Natural killer cell (primary cell): ENCODE results near the gene KIDINS220. TPM values are rescaled to one million over a fixed set of nuclear protein-coding genes. Genes with fewer than 3 reads are reported as not detected.

ENCODE experiments used
- ATAC-seq, 3 donors: fragments of 150-1000 bp in 2 of 3; fragments of 200-7000 bp in 1 of 3; cut with Tn5 transposase; 1 replicate in 1 of 3; 2 replicates in 2 of 3; pipeline ENCODE4 v1.10.0; 2021; ENCODE audit warnings: mild to moderate bottlenecking in 2 of 3, moderate library complexity in 2 of 3
- DNase-seq, 2 donors: peaks; one replicate each; pipeline versions ENCODE4 v3.0.0 to v3.0.0-alpha.2; 2013 to 2021; ENCODE audit warnings: mixed read lengths in 1 of 2
- H3K27ac ChIP-seq: one replicate; pipeline ENCODE4 v1.5.1; 2013; ENCODE audit warnings: mild to moderate bottlenecking, low read length
- H3K27me3 ChIP-seq: one replicate; pipeline ENCODE4 v1.6.1; 2013; ENCODE audit warnings: low read length; ENCODE audit not compliant: control insufficient read depth, insufficient read depth
- H3K36me3 ChIP-seq: one replicate; pipeline ENCODE4 v1.6.1; 2013; ENCODE audit warnings: low read length; ENCODE audit not compliant: control insufficient read depth, insufficient read depth
- H3K4me1 ChIP-seq: one replicate; pipeline ENCODE4 v1.6.1; 2013; ENCODE audit warnings: low read length; ENCODE audit not compliant: control insufficient read depth, insufficient read depth
- H3K4me3 ChIP-seq: one replicate; pipeline ENCODE4 v1.5.1; 2013; ENCODE audit warnings: low read length
- H3K9me3 ChIP-seq: one replicate; pipeline ENCODE4 v1.6.1; 2013; ENCODE audit warnings: low read length; ENCODE audit not compliant: control insufficient read depth, insufficient read depth
- H3K27ac Mint-ChIP-seq, 2 donors: one replicate each; pipeline ENCODE4 v1.8.0; 2022; ENCODE audit warnings: mild to moderate bottlenecking in 2 of 2, mixed read lengths in 2 of 2, moderate library complexity in 1 of 2
- H3K27me3 Mint-ChIP-seq, 2 donors: one replicate each; pipeline ENCODE4 v1.8.0; 2022; ENCODE audit warnings: low read depth in 2 of 2, mixed read lengths in 2 of 2
- H3K36me3 Mint-ChIP-seq: one replicate; pipeline ENCODE4 v1.8.0; 2022; ENCODE audit warnings: mixed read lengths
- H3K4me1 Mint-ChIP-seq, 2 donors: one replicate each; pipeline ENCODE4 v1.8.0; 2022; ENCODE audit warnings: mixed read lengths in 2 of 2
- H3K4me3 Mint-ChIP-seq: one replicate; pipeline ENCODE4 v1.8.0; 2022; ENCODE audit warnings: mild to moderate bottlenecking, moderate library complexity, mixed read lengths
- H3K9me3 Mint-ChIP-seq, 2 donors: one replicate each; pipeline ENCODE4 v1.8.0; 2022; ENCODE audit warnings: mixed read lengths in 2 of 2
- CTCF ChIP-seq: fragments of 200-600 bp; IDR thresholded peaks from one replicate; pipeline ENCODE4 v1.8.0; 2022; ENCODE audit warnings: antibody characterized with exemption
- whole genome bisulfite sequencing: methylation state at CpG from one replicate; pipeline ENCODE4 v1.1.7; 2013; ENCODE audit warnings: missing lambda C conversion rate; ENCODE audit not compliant: insufficient coverage; 5-methylcytosine and 5-hydroxymethylcytosine counted together
- intact Hi-C: fragments of 100-400 bp; cut with micrococcal nuclease; formaldehyde crosslinking; loops from one replicate; pipeline ENCODE4 v1.14.2; 2022
- total RNA-seq, 4 donors: library from RNA; stranded (reverse); fragments of 120-200 nt in 1 of 4; gene quantifications; one replicate each; pipeline versions ENCODE4 v1.2.3 to v1.2.4, GENCODE V29; 2013 to 2022

Gene KIDINS220
- total RNA-seq, 3 donors from 2014 or later (not counting 1 experiment from before 2014, with no cell fraction given), result 54.1 to 84.2 (median 71.5) TPM

GRCh38 chr2:8856176-8856575, 18.8 kb upstream of the KIDINS220 start:
- Mint-ChIP-seq H3K27ac (no peak overlapping the region), H3K4me3 (no peak overlapping the region), H3K36me3 (no peaks in the 10 kb centered on the region), H3K9me3 (no peaks in the 10 kb centered on the region), H3K27me3 (peaks cover 0 to 4% of the 10 kb centered on the region in 2 donors), H3K4me1 (no peaks in the 10 kb centered on the region)
- Histone ChIP-seq H3K36me3 (no peaks in the 10 kb centered on the region), H3K27me3 (no peaks in the 10 kb centered on the region), H3K4me3 (no peak overlapping the region), H3K27ac (no peak overlapping the region), H3K9me3 (no peaks in the 10 kb centered on the region), H3K4me1 (no peaks in the 10 kb centered on the region)
- DNase-seq, result no peak
- WGBS, result 82% methylated on average over 2 of the region's 2 CpGs
- TF ChIP-seq CTCF, result no peak
- ATAC-seq, result no peak
- intact Hi-C loops, result no loop called here

- Mint-ChIP-seq H3K4me3 (no peak overlapping the region), H3K27me3 (peaks cover 0 to 9% of the 10 kb centered on the region in 2 donors), H3K9me3 (no peaks in the 10 kb centered on the region), H3K4me1 (no peaks in the 10 kb centered on the region), H3K36me3 (no peaks in the 10 kb centered on the region), H3K27ac (no peak overlapping the region)
- H3K4me3 ChIP-seq, result no peak overlapping the region
- no peaks in the 10 kb centered on the region for H3K9me3 ChIP-seq
- H3K4me1 ChIP-seq, result no peaks in the 10 kb centered on the region
- no peaks in the 10 kb centered on the region for H3K36me3 ChIP-seq
- ATAC-seq, result no peak
- H3K27me3 ChIP-seq, result no peaks in the 10 kb centered on the region
- TF ChIP-seq CTCF, result no peak
- no peak for DNase-seq
- 92% methylated on average over 3 of the region's 3 CpGs for WGBS
- intact Hi-C loops, result no loop called here
- H3K27ac ChIP-seq, result no peak overlapping the region
Measured at GRCh38 chr2:8855010-8855409, 17.6 kb upstream of the KIDINS220 start.

- Histone ChIP-seq H3K36me3 (no peaks in the 10 kb centered on the region), H3K27me3 (no peaks in the 10 kb centered on the region), H3K9me3 (no peaks in the 10 kb centered on the region), H3K4me3 (no peak overlapping the region), H3K27ac (no peak overlapping the region), H3K4me1 (no peaks in the 10 kb centered on the region)
- WGBS, result 90% methylated on average over 2 of the region's 4 CpGs
- DNase-seq (no peak), ATAC-seq (no peak)
- H3K9me3 Mint-ChIP-seq, result no peaks in the 10 kb centered on the region
- no peaks in the 10 kb centered on the region for H3K36me3 Mint-ChIP-seq
- no peak overlapping the region for H3K4me3 Mint-ChIP-seq
- peaks cover 0 to 10% of the 10 kb centered on the region in 2 donors for H3K27me3 Mint-ChIP-seq
- no peak overlapping the region for H3K27ac Mint-ChIP-seq
- TF ChIP-seq CTCF, result no peak
- H3K4me1 Mint-ChIP-seq, result no peaks in the 10 kb centered on the region
- intact Hi-C loops, result no loop called here
Measured at GRCh38 chr2:8853426-8853825, 16.0 kb upstream of the KIDINS220 start.

GRCh38 chr2:8851811-8852560, 14.6 kb upstream of the KIDINS220 start:
- 94% methylated on average over 9 of the region's 10 CpGs for WGBS
- Histone ChIP-seq H3K36me3 (no peaks in the 10 kb centered on the region), H3K27ac (no peak overlapping the region), H3K9me3 (no peaks in the 10 kb centered on the region), H3K4me1 (no peaks in the 10 kb centered on the region), H3K4me3 (no peak overlapping the region), H3K27me3 (no peaks in the 10 kb centered on the region)
- Mint-ChIP-seq H3K9me3 (no peaks in the 10 kb centered on the region), H3K27ac (no peak overlapping the region), H3K4me1 (no peaks in the 10 kb centered on the region), H3K4me3 (no peak overlapping the region), H3K27me3 (peaks cover 2 to 10% of the 10 kb centered on the region in 2 donors), H3K36me3 (no peaks in the 10 kb centered on the region)
- no peak for ATAC-seq
- intact Hi-C loops, result no loop called here
- TF ChIP-seq CTCF, result no peak
- no peak for DNase-seq
